Right lobe of liver (tissue), 6 donors: Measurements from ENCODE around the gene RNASE13. TPM values are rescaled to one million over a fixed set of nuclear protein-coding genes. Genes with fewer than 3 reads are reported as not detected.

ENCODE experiments used
- ATAC-seq, 4 donors: fragments of 200-7000 bp; cut with Tn5 transposase; one replicate each; pipeline ENCODE4 v1.9.1; 2020; ENCODE audit warnings: mild to moderate bottlenecking in 4 of 4, moderate library complexity in 4 of 4
- DNase-seq, 3 donors: peaks; one replicate each; pipeline ENCODE4 v3.0.0-alpha.2; 2020
- H3K27ac ChIP-seq, 3 donors: fragments of 200-600 bp; one replicate each; pipeline ENCODE4 v1.8.0; 2022
- H3K27me3 ChIP-seq, 2 donors: fragments of 200-600 bp; one replicate each; pipeline ENCODE4 v1.8.0; 2022
- H3K36me3 ChIP-seq, 4 donors: fragments of 200-600 bp; sonication (generic) in 1 of 4; one replicate each; pipeline versions ENCODE4 v1.5.1 to v1.8.0; 2017 to 2022; ENCODE audit warnings: control low read depth in 1 of 4
- H3K4me1 ChIP-seq, 4 donors: fragments of 200-600 bp; sonication (generic) in 1 of 4; one replicate each; pipeline versions ENCODE4 v1.5.1 to v1.8.0; 2017 to 2022; ENCODE audit warnings: control low read depth in 1 of 4
- H3K4me3 ChIP-seq, 3 donors: fragments of 200-600 bp; one replicate each; pipeline ENCODE4 v1.8.0; 2022
- H3K9me3 ChIP-seq, 4 donors: fragments of 200-600 bp; sonication (generic) in 1 of 4; one replicate each; pipeline versions ENCODE4 v1.5.1 to v1.8.0; 2017 to 2022; ENCODE audit warnings: control low read depth in 1 of 4
- CTCF ChIP-seq, 4 donors: fragments of 200-600 bp in 3 of 4; fragments of 450-650 bp in 1 of 4; IDR thresholded peaks; one replicate each; pipeline versions ENCODE4 v1.5.1 to v1.8.0; 2016 to 2022; ENCODE audit warnings: antibody characterized with exemption in 4 of 4, mild to moderate bottlenecking in 2 of 4
- POLR2A ChIP-seq: fragments of 450-650 bp; IDR thresholded peaks from one replicate; pipeline ENCODE4 v1.6.1; 2017; ENCODE audit warnings: antibody characterized with exemption, mild to moderate bottlenecking
- WGBS: methylation state at CpG from one replicate; pipeline ENCODE4 v1.1.6; 2018; ENCODE audit warnings: low coverage, low lambda C conversion rate; ENCODE audit not compliant: insufficient coverage; ENCODE audit errors: missing lambda C conversion rate; 5-methylcytosine and 5-hydroxymethylcytosine counted together
- intact Hi-C, 2 donors: fragments of 100-400 bp; cut with DNase I; formaldehyde crosslinking; loops; one replicate each; pipeline versions ENCODE4 v1.11.2 to v1.14.1; 2022
- total RNA-seq, 6 experiments: library from RNA; depleted of rRNA in 2 of 6; stranded (reverse); fragments of >200 nt in 2 of 6; fragmentation: NEBNext Ultra II Directional in 3 of 6; extraction: Animal tissue kit (Norgen Biotek cat#: 25700) in 3 of 6; gene quantifications; one replicate each; pipeline versions ENCODE4 v1.1.0 to v1.2.4, GENCODE V29; 2016 to 2023
- donor health status: DM: no; HTN: yes; CAD: no.
- donor health status: DM: no; HTN: no; CAD: no.
- donor health status: DM: no; HTN: no; CAD: no.
- donor health status: DM: no; HTN: yes; CAD: no.
- donor health status: DM: no; HTN: yes; CAD: no.

The RNASE13 gene
- total RNA-seq, 6 experiments from 2014 or later, result not detected

GRCh38 chr14:20998139-20998538 is 36.5 kb downstream of the RNASE13 start:
- no peak for TF ChIP-seq CTCF (IDR thresholded peaks at IDR 0.05)
- no peak for TF ChIP-seq POLR2A
- DNase-seq, result no peak
- WGBS, result 87% methylated on average over 2 of the region's 3 CpGs
- no peaks in the 10 kb centered on the region for H3K9me3 ChIP-seq
- H3K27ac ChIP-seq, result no peak overlapping the region
- no peak overlapping the region for H3K4me3 ChIP-seq
- H3K4me1 ChIP-seq, result no peaks in the 10 kb centered on the region
- no peaks in the 10 kb centered on the region for H3K27me3 ChIP-seq
- intact Hi-C loops, result no loop called here
- ATAC-seq, result no peak
- H3K36me3 ChIP-seq, result peaks cover 9 to 41% (median 23%) of the 10 kb centered on the region in 4 donors

GRCh38 chr14:20997564-20997963 is 37.0 kb downstream of the RNASE13 start:
- H3K36me3 ChIP-seq, result peaks cover 9 to 46% (median 25%) of the 10 kb centered on the region in 4 donors
- no peaks in the 10 kb centered on the region for H3K4me1 ChIP-seq
- H3K27ac ChIP-seq, result no peak overlapping the region
- no peaks in the 10 kb centered on the region for H3K27me3 ChIP-seq
- DNase-seq (no peak), ATAC-seq (no peak)
- TF ChIP-seq POLR2A, result no peak
- no peak for TF ChIP-seq CTCF (IDR thresholded peaks at IDR 0.05)
- intact Hi-C loops, result no loop called here
- no peaks in the 10 kb centered on the region for H3K9me3 ChIP-seq
- H3K4me3 ChIP-seq, result no peak overlapping the region
- WGBS, result 67% methylated on average over 6 of the region's 6 CpGs

- DNase-seq (no peak), ATAC-seq (no peak)
- 63% methylated on average over 4 of the region's 4 CpGs for WGBS
- Histone ChIP-seq H3K4me1 (no peaks in the 10 kb centered on the region), H3K36me3 (peaks cover 9 to 51% (median 28%) of the 10 kb centered on the region in 4 donors), H3K9me3 (no peaks in the 10 kb centered on the region), H3K27me3 (no peaks in the 10 kb centered on the region), H3K27ac (no peak overlapping the region), H3K4me3 (no peak overlapping the region)
- intact Hi-C loops, result no loop called here
- TF ChIP-seq CTCF (IDR thresholded peaks at IDR 0.05) (no peak), POLR2A (no peak)
Observed at GRCh38 chr14:20997115-20997514, 37.5 kb downstream of the RNASE13 start.

- H3K36me3 ChIP-seq, result peaks cover 9 to 56% (median 30%) of the 10 kb centered on the region in 4 donors
- no peak overlapping the region for H3K27ac ChIP-seq
- DNase-seq (no peak), ATAC-seq (no peak)
- no peak overlapping the region for H3K4me3 ChIP-seq
- no peaks in the 10 kb centered on the region for H3K9me3 ChIP-seq
- WGBS, result 90% methylated on average over 9 of the region's 14 CpGs
- intact Hi-C loops, result no loop called here
- TF ChIP-seq CTCF (IDR thresholded peaks at IDR 0.05), result no peak
- no peak for TF ChIP-seq POLR2A
- no peaks in the 10 kb centered on the region for H3K27me3 ChIP-seq
- H3K4me1 ChIP-seq, result peaks cover 0 to 2% (median 0%) of the 10 kb centered on the region in 4 donors
Observed at GRCh38 chr14:20996521-20996920, 38.1 kb downstream of the RNASE13 start.
